MCF 10A (cell line): ENCODE data around the gene KCNMB2. TPM values are rescaled to one million over a fixed set of nuclear protein-coding genes. Genes with fewer than 3 reads are reported as not detected.

Source experiments
- BruUV-seq: library from RNA; stranded (reverse); fragments of 400-500 nt; replicated peaks from 2 replicates; lab custom pipeline; 2021; lab: Mats Ljungman, UMichigan
- CTCF ChIA-PET: fragments of 300-600 bp; sonication (Branson Sonifier 250); formaldehyde crosslinking; extraction: SDS; loops from one replicate; lab custom pipeline; 2021; ENCODE audit warnings: antibody characterized with exemption, inconsistent platforms; lab: Yijun Ruan, JAX
- POLR2A ChIA-PET: fragments of 300-600, 350-650 bp; sonication (Branson Sonifier 250); formaldehyde crosslinking; extraction: SDS; loops from one replicate; lab custom pipeline; 2020; ENCODE audit warnings: antibody characterized with exemption, inconsistent platforms; lab: Yijun Ruan, JAX
- DNase-seq: peaks from one replicate; pipeline ENCODE4 v3.0.0-alpha.2; 2018; ENCODE audit not compliant: unreplicated experiment
- H3K27ac Mint-ChIP-seq: one replicate; pipeline ENCODE4 v1.8.0; 2022; ENCODE audit warnings: mild to moderate bottlenecking, low read depth, mixed read lengths; ENCODE audit not compliant: unreplicated experiment
- H3K27me3 Mint-ChIP-seq: one replicate; pipeline ENCODE4 v1.8.0; 2022; ENCODE audit warnings: mixed read lengths; ENCODE audit not compliant: insufficient read depth, unreplicated experiment
- H3K36me3 Mint-ChIP-seq: one replicate; pipeline ENCODE4 v1.8.0; 2022; ENCODE audit warnings: mild to moderate bottlenecking, moderate library complexity, mixed read lengths; ENCODE audit not compliant: insufficient read depth, unreplicated experiment
- H3K4me1 Mint-ChIP-seq: one replicate; pipeline ENCODE4 v1.8.0; 2022; ENCODE audit warnings: mixed read lengths; ENCODE audit not compliant: insufficient read depth, unreplicated experiment
- H3K4me3 Mint-ChIP-seq: one replicate; pipeline ENCODE4 v1.8.0; 2022; ENCODE audit warnings: mild to moderate bottlenecking, moderate library complexity, mixed read lengths; ENCODE audit not compliant: unreplicated experiment
- H3K9me3 Mint-ChIP-seq: one replicate; pipeline ENCODE4 v1.8.0; 2022; ENCODE audit warnings: mixed read lengths; ENCODE audit not compliant: unreplicated experiment
- CTCF ChIP-seq: fragments of 200-600 bp; IDR thresholded peaks from one replicate; pipeline ENCODE4 v1.8.0; 2022; ENCODE audit warnings: antibody characterized with exemption, mild to moderate bottlenecking; ENCODE audit not compliant: unreplicated experiment
- intact Hi-C: fragments of 100-400 bp; cut with micrococcal nuclease; formaldehyde crosslinking; loops from 2 replicates; pipeline ENCODE4 v1.14.1; 2022
- total RNA-seq: library from RNA; stranded (reverse); gene quantifications from 2 replicates; pipeline ENCODE4 v1.2.3, GENCODE V29; 2022

KCNMB2 gene
- total RNA-seq, 1 experiment from 2014 or later = not detected

GRCh38 chr3:178823150-178823549 is 286.9 kb downstream of the KCNMB2 start:
- no peaks in the 10 kb centered on the region for H3K4me1 Mint-ChIP-seq
- no peak overlapping the region for H3K4me3 Mint-ChIP-seq
- H3K36me3 Mint-ChIP-seq = no peaks in the 10 kb centered on the region
- intact Hi-C loops = no loop called here
- H3K27ac Mint-ChIP-seq = no peak overlapping the region
- no peak for DNase-seq
- CTCF ChIA-PET = no interaction called here
- BruUV-seq = no TSS peak
- no peaks in the 10 kb centered on the region for H3K9me3 Mint-ChIP-seq
- no peak for TF ChIP-seq CTCF
- no peaks in the 10 kb centered on the region for H3K27me3 Mint-ChIP-seq
- POLR2A ChIA-PET = interaction anchor here (0.5 kb wide), 1 partner anchor 84 kb away, joined by 4 read pairs; no protein-coding TSS in a partner anchor

- no peak for TF ChIP-seq CTCF
- DNase-seq = no peak
- Mint-ChIP-seq H3K27me3 (no peaks in the 10 kb centered on the region), H3K36me3 (no peaks in the 10 kb centered on the region), H3K27ac (no peak overlapping the region), H3K4me3 (no peak overlapping the region), H3K4me1 (no peaks in the 10 kb centered on the region), H3K9me3 (no peaks in the 10 kb centered on the region)
- ChIA-PET POLR2A (interaction anchor here (0.5 kb wide), 1 partner anchor 85 kb away, joined by 4 read pairs; no protein-coding TSS in a partner anchor), CTCF (interaction anchor here (0.6 to 0.8 kb wide), 3 partner anchors 13 to 205 kb away, joined by 3 to 4 read pairs (median 3); no protein-coding TSS in a partner anchor)
- no TSS peak for BruUV-seq
- intact Hi-C loops = no loop called here
These were observed 287.5 kb downstream of the KCNMB2 start for GRCh38 chr3:178823591-178824246.

DNA sequence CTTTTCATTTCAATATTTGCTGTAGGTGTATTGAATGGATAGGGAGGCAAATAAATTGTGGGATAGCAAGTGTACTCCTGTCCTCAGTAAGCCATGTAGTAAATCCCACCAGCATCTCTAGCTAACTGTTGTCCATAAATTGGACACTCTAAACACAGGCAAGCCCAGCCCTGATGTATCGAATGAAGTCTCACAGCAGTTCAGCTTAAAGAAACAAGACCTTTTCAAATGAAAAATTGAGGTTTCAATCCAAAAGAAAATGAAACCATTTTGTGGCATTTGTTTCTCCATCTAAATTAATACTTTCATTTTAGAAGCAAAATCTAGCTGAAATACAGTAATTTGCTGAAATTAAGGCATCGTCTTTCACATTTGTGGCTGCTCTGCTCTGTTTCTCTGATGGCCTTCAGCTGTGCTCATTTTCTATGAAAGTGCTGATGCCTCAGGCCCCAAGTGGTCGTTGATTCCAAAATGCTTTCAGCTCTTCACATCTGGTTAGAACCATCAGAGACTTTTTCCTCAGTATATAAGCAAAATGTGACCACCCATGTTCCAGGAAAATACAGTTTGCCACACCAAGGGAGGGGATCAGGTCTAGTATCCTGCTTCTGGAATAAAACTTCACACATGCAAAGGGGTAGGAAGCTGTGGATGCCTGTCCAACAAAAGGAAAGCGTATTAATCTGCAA is 290.3 kb downstream of the KCNMB2 start:
- H3K9me3 Mint-ChIP-seq = no peaks in the 10 kb centered on the region
- no peak overlapping the region for H3K27ac Mint-ChIP-seq
- H3K4me1 Mint-ChIP-seq = no peaks in the 10 kb centered on the region
- CTCF ChIA-PET = interaction anchor here (1.0 to 1.8 kb wide), 3 partner anchors 8 to 33 kb away, joined by 4 read pairs; no protein-coding TSS in a partner anchor
- H3K27me3 Mint-ChIP-seq = no peaks in the 10 kb centered on the region
- no peak for TF ChIP-seq CTCF
- intact Hi-C loops = no loop called here
- no peak for DNase-seq
- BruUV-seq = no TSS peak
- H3K4me3 Mint-ChIP-seq = no peak overlapping the region
- POLR2A ChIA-PET = no interaction called here
- H3K36me3 Mint-ChIP-seq = no peaks in the 10 kb centered on the region

GRCh38 chr3:178827285-178827856 is 291.1 kb downstream of the KCNMB2 start:
- no peak overlapping the region for H3K27ac Mint-ChIP-seq
- no peaks in the 10 kb centered on the region for H3K4me1 Mint-ChIP-seq
- ChIA-PET POLR2A (interaction anchor here (0.5 kb wide), 1 partner anchor 71 kb away, joined by 3 read pairs; no protein-coding TSS in a partner anchor), CTCF (interaction anchor here (1.2 kb wide), 1 partner anchor 10 kb away, joined by 4 read pairs; no protein-coding TSS in a partner anchor)
- no peak overlapping the region for H3K4me3 Mint-ChIP-seq
- H3K36me3 Mint-ChIP-seq = no peaks in the 10 kb centered on the region
- intact Hi-C loops = no loop called here
- DNase-seq = no peak
- H3K9me3 Mint-ChIP-seq = no peaks in the 10 kb centered on the region
- TF ChIP-seq CTCF = no peak
- no TSS peak for BruUV-seq
- no peaks in the 10 kb centered on the region for H3K27me3 Mint-ChIP-seq
